Prostate gland (tissue), 2 donors: ENCODE data around the gene KCNN4. TPM values are rescaled to one million over a fixed set of nuclear protein-coding genes. Genes with fewer than 3 reads are reported as not detected.

Experiments used
- DNase-seq: peaks from one replicate; pipeline ENCODE4 v3.0.0-alpha.2; 2019; ENCODE audit warnings: low spot score
- H3K27ac ChIP-seq, 2 donors: fragments of 200-600 bp; sonication (generic); 2 replicates each; pipeline ENCODE4 v1.5.1; 2017 to 2019
- H3K27me3 ChIP-seq: fragments of 200-600 bp; sonication (generic); replicated peaks from 2 replicates; pipeline ENCODE4 v1.5.1; 2019; ENCODE audit not compliant: insufficient read depth
- H3K36me3 ChIP-seq, 2 donors: fragments of 200-600 bp; sonication (generic); 1 replicate in 1 of 2; 2 replicates in 1 of 2; pipeline versions ENCODE4 v1.5.1 to v1.8.1; 2017 to 2019
- H3K4me1 ChIP-seq: fragments of 200-600 bp; sonication (generic); replicated peaks from 2 replicates; pipeline ENCODE4 v1.5.1; 2019
- H3K4me3 ChIP-seq, 2 donors: fragments of 200-600 bp; sonication (generic); 2 replicates each; pipeline ENCODE4 v1.5.1; 2017 to 2019
- H3K9me3 ChIP-seq: fragments of 200-600 bp; sonication (generic); 2 replicates; pipeline ENCODE4 v1.5.1; 2017
- POLR2A ChIP-seq: fragments of 450-650 bp; IDR thresholded peaks from one replicate; pipeline ENCODE4 v1.6.1; 2016; ENCODE audit warnings: antibody characterized with exemption, mild to moderate bottlenecking
- POLR2AphosphoS5 ChIP-seq: sonication (generic); formaldehyde crosslinking; IDR thresholded peaks from one replicate; pipeline ENCODE4 v1.6.1; 2017; ENCODE audit warnings: antibody characterized with exemption
- WGBS: methylation state at CpG from one replicate; pipeline ENCODE4 v1.1.5; 2018; 5-methylcytosine and 5-hydroxymethylcytosine counted together
- intact Hi-C: fragments of 100-400 bp; cut with DNase I; formaldehyde crosslinking; loops from one replicate; pipeline ENCODE4 v1.14.2; 2022
- total RNA-seq, 2 donors: library from RNA; depleted of rRNA; stranded (reverse); fragments of >200 nt; gene quantifications; one replicate each; pipeline ENCODE4 v1.1.0, GENCODE V29; 2016
- TF ChIP-seq, protein P1 (sequence below), 4 experiments: fragments of 200-600 bp in 2 of 4; fragments of 450-650 bp in 2 of 4; sonication (generic) in 2 of 4; IDR thresholded peaks; 1 replicate in 3 of 4; 2 replicates in 1 of 4; pipeline ENCODE4 v1.5.1; 2016 to 2019; ENCODE audit warnings: antibody characterized with exemption in 4 of 4, mild to moderate bottlenecking in 2 of 4, moderate library complexity in 2 of 4

Gene KCNN4
- total RNA-seq, 2 donors from 2014 or later = 65.1 to 86.1 TPM

- no peaks in the 10 kb centered on the region for H3K4me1 ChIP-seq
- 92% methylated on average over 1 of the region's 1 CpG for WGBS
- no peak for DNase-seq
- H3K27me3 ChIP-seq = no peaks in the 10 kb centered on the region
- intact Hi-C loops = loop anchor here (10.0 kb wide), 1 partner anchor 215 kb away; the partner anchor contains the start of gene ZNF575
- TF ChIP-seq POLR2A = no peak
- TF ChIP-seq, protein P1, sequence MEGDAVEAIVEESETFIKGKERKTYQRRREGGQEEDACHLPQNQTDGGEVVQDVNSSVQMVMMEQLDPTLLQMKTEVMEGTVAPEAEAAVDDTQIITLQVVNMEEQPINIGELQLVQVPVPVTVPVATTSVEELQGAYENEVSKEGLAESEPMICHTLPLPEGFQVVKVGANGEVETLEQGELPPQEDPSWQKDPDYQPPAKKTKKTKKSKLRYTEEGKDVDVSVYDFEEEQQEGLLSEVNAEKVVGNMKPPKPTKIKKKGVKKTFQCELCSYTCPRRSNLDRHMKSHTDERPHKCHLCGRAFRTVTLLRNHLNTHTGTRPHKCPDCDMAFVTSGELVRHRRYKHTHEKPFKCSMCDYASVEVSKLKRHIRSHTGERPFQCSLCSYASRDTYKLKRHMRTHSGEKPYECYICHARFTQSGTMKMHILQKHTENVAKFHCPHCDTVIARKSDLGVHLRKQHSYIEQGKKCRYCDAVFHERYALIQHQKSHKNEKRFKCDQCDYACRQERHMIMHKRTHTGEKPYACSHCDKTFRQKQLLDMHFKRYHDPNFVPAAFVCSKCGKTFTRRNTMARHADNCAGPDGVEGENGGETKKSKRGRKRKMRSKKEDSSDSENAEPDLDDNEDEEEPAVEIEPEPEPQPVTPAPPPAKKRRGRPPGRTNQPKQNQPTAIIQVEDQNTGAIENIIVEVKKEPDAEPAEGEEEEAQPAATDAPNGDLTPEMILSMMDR (IDR thresholded peaks at IDR 0.05) = no peak
- H3K36me3 ChIP-seq = peaks cover 4 to 7% of the 10 kb centered on the region in 2 donors
- H3K4me3 ChIP-seq = no peak overlapping the region
- H3K27ac ChIP-seq = no peak overlapping the region
- no peaks in the 10 kb centered on the region for H3K9me3 ChIP-seq
These were observed 30.9 kb downstream of the KCNN4 start for GRCh38 chr19:43749898-43750297.

GRCh38 chr19:43749152-43749551, 31.6 kb downstream of the KCNN4 start:
- WGBS = 84% methylated on average over 7 of the region's 7 CpGs
- intact Hi-C loops = no loop called here
- Histone ChIP-seq H3K4me1 (no peaks in the 10 kb centered on the region), H3K27ac (no peak overlapping the region), H3K36me3 (peaks cover 4 to 7% of the 10 kb centered on the region in 2 donors), H3K9me3 (no peaks in the 10 kb centered on the region), H3K27me3 (no peaks in the 10 kb centered on the region), H3K4me3 (no peak overlapping the region)
- TF ChIP-seq POLR2A = no peak
- no peak for TF ChIP-seq POLR2AphosphoS5
- TF ChIP-seq, protein P1 (IDR thresholded peaks at IDR 0.05) = no peak
- DNase-seq = no peak

DNA sequence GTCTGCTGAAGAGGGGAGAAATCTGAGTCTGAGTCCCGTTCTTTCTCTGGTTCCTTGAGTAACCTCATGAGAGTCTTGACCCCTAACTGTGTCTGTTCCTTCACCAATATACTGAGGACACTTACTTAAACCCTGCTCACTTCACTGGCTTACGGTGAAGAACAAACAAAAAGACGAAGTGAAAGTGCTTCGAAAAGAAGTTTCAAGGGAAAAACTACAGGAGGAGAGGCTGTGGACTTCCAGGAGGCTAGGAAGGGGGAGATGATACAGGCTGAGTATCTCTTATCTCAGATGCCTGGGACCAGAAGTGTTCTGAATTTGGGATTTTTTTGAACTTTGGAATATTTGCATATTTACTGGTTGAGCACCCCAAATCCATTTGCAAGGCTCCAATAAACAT, 32.1 kb downstream of the KCNN4 start:
- Histone ChIP-seq H3K27ac (no peak overlapping the region), H3K4me3 (no peak overlapping the region), H3K36me3 (peaks cover 4 to 7% of the 10 kb centered on the region in 2 donors), H3K9me3 (no peaks in the 10 kb centered on the region), H3K4me1 (no peaks in the 10 kb centered on the region), H3K27me3 (no peaks in the 10 kb centered on the region)
- 87% methylated on average over 4 of the region's 4 CpGs for WGBS
- no peak for DNase-seq
- intact Hi-C loops = no loop called here
- TF ChIP-seq POLR2A = no peak
- TF ChIP-seq, protein P1 (IDR thresholded peaks at IDR 0.05) = no peak
- no peak for TF ChIP-seq POLR2AphosphoS5

GRCh38 chr19:43748205-43748594, 32.6 kb downstream of the KCNN4 start:
- Histone ChIP-seq H3K4me1 (no peaks in the 10 kb centered on the region), H3K27ac (no peak overlapping the region), H3K4me3 (no peak overlapping the region), H3K9me3 (no peaks in the 10 kb centered on the region), H3K27me3 (no peaks in the 10 kb centered on the region), H3K36me3 (peaks cover 4 to 7% of the 10 kb centered on the region in 2 donors)
- intact Hi-C loops = no loop called here
- TF ChIP-seq POLR2A (no peak), POLR2AphosphoS5 (no peak)
- TF ChIP-seq, protein P1 (IDR thresholded peaks at IDR 0.05) = no peak
- 85% methylated on average over 4 of the region's 4 CpGs for WGBS
- DNase-seq = no peak

DNA sequence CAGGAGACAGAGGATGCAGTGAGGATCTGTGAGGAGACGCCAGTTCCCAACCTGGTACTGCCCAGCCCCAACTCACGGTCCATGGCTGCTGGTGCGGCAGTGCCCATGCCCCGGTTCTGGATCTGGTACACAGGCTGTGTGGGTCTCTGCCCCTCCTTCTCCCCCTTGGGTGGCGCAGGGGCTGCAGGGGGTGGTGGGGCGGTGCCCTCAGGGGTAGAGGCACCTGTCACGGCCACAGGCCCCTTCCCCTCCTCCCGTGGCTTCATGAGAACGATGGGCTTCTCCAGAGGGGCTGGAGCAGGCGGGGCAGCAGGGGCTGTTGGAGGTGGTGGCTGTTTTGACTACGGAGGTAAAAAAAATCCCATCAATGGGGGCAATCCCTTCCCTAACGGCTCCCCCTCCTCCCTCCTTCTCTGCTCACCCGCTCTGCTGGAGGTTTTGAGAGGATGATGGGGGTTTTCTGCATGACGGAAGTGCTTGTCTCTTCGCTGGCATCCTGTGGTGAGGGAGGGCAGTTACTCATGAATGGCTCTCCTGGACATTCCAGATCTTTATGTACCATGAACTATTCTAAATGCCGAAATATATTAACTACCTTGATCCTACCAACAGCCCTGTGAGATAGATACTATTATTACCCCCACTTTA, 33.1 kb downstream of the KCNN4 start:
- WGBS = 87% methylated on average over 14 of the region's 16 CpGs
- Histone ChIP-seq H3K27ac (no peak overlapping the region), H3K9me3 (no peaks in the 10 kb centered on the region), H3K36me3 (peaks cover 4 to 7% of the 10 kb centered on the region in 2 donors), H3K4me1 (no peaks in the 10 kb centered on the region), H3K4me3 (no peak overlapping the region), H3K27me3 (no peaks in the 10 kb centered on the region)
- no peak for DNase-seq
- TF ChIP-seq POLR2AphosphoS5 = no peak
- TF ChIP-seq, protein P1 (IDR thresholded peaks at IDR 0.05) = no peak
- TF ChIP-seq POLR2A = no peak
- intact Hi-C loops = no loop called here
